RWPE2 (cell line): ENCODE measurements around the gene ZFPM1.

Experiments used
- ATAC-seq: fragments of 200-7000 bp; cut with Tn5 transposase; 3 replicates; pipeline ENCODE4 v1.9.1; 2021; ENCODE audit warnings: low read depth
- DNase-seq: peaks from one replicate; pipeline ENCODE4 v3.0.0-alpha.2; 2020; ENCODE audit warnings: low spot score
- H3K27ac ChIP-seq: fragments of 450-650 bp; 2 replicates; pipeline ENCODE4 v1.5.1; 2017; ENCODE audit warnings: mild to moderate bottlenecking; ENCODE audit not compliant: poor library complexity, severe bottlenecking
- H3K27me3 ChIP-seq: fragments of 250-450 bp; sonication (Bioruptor Pico); 2 replicates; pipeline ENCODE4 v1.5.1; 2021; ENCODE audit warnings: mild to moderate bottlenecking, moderate library complexity; ENCODE audit not compliant: insufficient read depth, poor library complexity, severe bottlenecking
- H3K36me3 ChIP-seq: fragments of 250-450 bp; sonication (Bioruptor Pico); 2 replicates; pipeline ENCODE4 v1.5.1; 2020; ENCODE audit warnings: low read depth, mild to moderate bottlenecking, moderate library complexity
- H3K4me1 ChIP-seq: fragments of 250-450 bp; sonication (Bioruptor Pico); 2 replicates; pipeline ENCODE4 v1.5.1; 2021; ENCODE audit warnings: mild to moderate bottlenecking, moderate library complexity; ENCODE audit not compliant: insufficient read depth, poor library complexity, severe bottlenecking
- H3K4me3 ChIP-seq: fragments of 250-450 bp; sonication (Bioruptor Pico); 2 replicates; pipeline ENCODE4 v1.5.1; 2021; ENCODE audit warnings: mild to moderate bottlenecking, moderate library complexity; ENCODE audit not compliant: severe bottlenecking
- H3K9me3 ChIP-seq: fragments of 250-450 bp; sonication (Bioruptor Pico); 2 replicates; pipeline ENCODE4 v1.5.1; 2021; ENCODE audit warnings: mild to moderate bottlenecking, moderate library complexity; ENCODE audit not compliant: severe bottlenecking
- TF ChIP-seq, protein P1 (sequence below): fragments of 450-650 bp; IDR thresholded peaks from one replicate; pipeline ENCODE4 v1.5.1; 2017; ENCODE audit warnings: mild to moderate bottlenecking, moderate library complexity; ENCODE audit not compliant: poor library complexity, severe bottlenecking

Gene ZFPM1

DNA sequence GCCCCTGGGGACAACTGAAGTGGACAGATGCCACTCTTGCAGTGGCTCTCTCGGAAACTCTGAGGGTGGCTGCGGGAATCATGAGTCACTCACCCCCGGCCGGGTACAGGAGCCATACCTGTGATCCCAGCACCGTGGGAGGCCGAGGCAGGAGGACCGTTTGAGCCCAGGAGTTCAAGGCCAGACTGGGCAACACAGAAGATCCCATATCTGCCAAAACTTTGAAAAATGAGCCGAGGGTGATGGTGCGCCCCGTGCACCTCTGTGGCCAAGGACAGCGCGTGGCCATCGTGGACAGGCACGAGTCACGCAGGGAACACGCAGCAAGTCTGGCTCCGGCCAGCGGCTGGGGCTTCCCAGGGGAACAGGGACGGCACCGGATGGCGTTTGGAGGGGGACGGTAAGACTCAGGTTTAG lies 75.8 kb downstream of the ZFPM1 start:
- H3K4me1 ChIP-seq = no peaks in the 10 kb centered on the region
- no peak overlapping the region for H3K27ac ChIP-seq
- TF ChIP-seq, protein P1, sequence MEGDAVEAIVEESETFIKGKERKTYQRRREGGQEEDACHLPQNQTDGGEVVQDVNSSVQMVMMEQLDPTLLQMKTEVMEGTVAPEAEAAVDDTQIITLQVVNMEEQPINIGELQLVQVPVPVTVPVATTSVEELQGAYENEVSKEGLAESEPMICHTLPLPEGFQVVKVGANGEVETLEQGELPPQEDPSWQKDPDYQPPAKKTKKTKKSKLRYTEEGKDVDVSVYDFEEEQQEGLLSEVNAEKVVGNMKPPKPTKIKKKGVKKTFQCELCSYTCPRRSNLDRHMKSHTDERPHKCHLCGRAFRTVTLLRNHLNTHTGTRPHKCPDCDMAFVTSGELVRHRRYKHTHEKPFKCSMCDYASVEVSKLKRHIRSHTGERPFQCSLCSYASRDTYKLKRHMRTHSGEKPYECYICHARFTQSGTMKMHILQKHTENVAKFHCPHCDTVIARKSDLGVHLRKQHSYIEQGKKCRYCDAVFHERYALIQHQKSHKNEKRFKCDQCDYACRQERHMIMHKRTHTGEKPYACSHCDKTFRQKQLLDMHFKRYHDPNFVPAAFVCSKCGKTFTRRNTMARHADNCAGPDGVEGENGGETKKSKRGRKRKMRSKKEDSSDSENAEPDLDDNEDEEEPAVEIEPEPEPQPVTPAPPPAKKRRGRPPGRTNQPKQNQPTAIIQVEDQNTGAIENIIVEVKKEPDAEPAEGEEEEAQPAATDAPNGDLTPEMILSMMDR = no peak
- H3K36me3 ChIP-seq = no peaks in the 10 kb centered on the region
- H3K9me3 ChIP-seq = no peaks in the 10 kb centered on the region
- ATAC-seq = no peak
- no peak for DNase-seq
- no peaks in the 10 kb centered on the region for H3K27me3 ChIP-seq
- H3K4me3 ChIP-seq = no peak overlapping the region

DNA sequence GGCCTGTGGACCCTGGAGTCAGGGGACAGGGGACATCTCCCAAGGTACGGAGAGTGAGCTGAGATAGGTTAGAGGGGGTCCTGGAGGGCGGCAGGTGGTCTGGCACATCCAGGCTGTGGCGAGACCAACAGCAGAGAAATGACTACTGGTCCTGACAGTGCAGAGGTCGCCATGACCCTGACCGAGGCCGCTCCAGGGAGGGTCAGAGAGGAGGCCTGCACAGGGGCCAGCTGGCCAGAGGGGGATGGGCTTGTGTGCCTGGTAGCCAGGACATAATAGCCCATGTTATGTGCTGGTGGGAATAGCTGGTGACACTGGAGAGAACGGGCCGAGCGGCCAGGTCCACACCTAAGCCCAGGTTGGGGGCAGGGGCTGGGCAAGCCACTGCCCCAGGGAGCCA lies 76.5 kb downstream of the ZFPM1 start:
- Histone ChIP-seq H3K4me3 (no peak overlapping the region), H3K27ac (no peak overlapping the region), H3K9me3 (no peaks in the 10 kb centered on the region), H3K27me3 (no peaks in the 10 kb centered on the region), H3K4me1 (no peaks in the 10 kb centered on the region), H3K36me3 (no peaks in the 10 kb centered on the region)
- TF ChIP-seq, protein P1 = no peak
- DNase-seq = no peak
- ATAC-seq = no peak

DNA sequence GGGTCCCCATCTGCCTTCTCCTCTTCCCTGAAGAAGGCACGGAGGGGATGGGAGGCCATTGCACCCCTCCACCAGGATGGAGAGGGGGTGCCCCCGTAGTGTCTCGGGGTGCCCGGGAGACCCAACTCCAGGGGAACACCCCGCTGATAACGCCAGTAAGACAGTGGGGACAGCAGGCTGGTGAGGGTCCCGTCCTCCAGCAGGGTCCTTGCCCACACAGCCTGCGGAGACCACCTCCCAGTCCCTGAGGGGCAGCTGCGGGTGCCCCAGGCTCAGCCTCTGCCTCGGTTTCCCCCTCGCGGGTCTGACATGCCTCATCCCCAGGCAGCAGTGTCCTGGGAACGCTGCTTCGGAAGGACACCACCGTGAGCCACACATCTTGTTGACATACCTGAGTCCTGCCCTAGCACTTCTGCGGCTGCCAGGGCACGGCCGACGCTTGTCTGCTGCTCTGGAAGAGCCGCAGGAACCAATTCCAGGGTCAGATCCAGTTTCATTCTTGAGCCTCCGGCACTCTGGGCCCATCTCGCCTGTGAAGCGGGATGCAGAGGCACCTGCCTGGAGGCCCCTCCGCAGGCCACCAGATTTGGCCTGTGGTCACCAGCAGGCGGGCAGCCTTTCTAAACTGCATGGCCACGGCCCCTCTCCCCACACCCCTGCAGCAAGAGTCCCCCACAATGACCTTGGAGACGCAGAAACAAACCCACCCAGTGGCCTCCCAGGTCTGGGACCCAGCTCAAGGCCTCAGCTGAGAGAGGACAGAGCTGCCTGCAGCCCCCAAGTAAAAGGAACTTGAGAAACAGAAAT lies 77.2 kb downstream of the ZFPM1 start:
- no peak for ATAC-seq
- Histone ChIP-seq H3K27me3 (no peaks in the 10 kb centered on the region), H3K4me1 (no peaks in the 10 kb centered on the region), H3K4me3 (no peak overlapping the region), H3K36me3 (no peaks in the 10 kb centered on the region), H3K9me3 (no peaks in the 10 kb centered on the region), H3K27ac (no peak overlapping the region)
- TF ChIP-seq, protein P1 = no peak
- no peak for DNase-seq

DNA sequence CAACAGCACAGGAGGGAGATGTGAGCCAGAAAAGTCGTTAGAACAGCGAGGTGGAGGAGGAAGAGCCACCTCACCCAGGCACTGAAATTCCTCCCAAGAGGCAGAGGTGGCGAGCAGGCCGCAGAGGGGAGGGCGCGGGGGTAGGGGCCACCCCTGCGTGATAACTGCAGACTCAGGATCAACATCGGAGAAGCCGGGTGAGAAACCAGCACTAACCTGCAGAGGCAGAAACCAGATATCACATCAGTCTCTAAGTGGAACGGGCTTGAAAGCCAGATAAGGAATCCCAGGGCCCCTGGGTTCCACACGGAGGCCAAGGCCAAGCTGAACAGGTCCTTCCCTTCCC lies 77.8 kb downstream of the ZFPM1 start:
- no peaks in the 10 kb centered on the region for H3K36me3 ChIP-seq

DNA sequence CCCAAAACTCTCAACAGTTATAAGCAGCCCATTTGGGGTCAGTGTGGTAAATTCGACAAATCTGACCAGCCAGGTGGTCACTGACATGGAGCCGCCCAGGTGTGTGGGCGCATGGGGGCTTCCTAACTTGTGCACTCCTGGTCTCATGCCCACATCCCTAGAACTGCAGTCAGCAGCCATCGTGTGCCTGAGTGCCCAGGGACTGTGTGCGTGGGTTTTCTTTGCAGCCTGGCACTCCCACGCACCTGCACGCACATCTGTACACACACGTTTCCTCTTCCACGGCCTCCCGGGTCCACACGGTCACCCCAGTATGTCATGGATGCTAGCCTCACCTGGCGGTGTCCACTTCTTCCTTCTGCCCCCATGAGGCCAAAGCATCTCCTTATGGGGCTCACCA lies 78.3 kb downstream of the ZFPM1 start:
- DNase-seq (no peak), ATAC-seq (no peak)
- Histone ChIP-seq H3K9me3 (no peaks in the 10 kb centered on the region), H3K27ac (no peak overlapping the region), H3K27me3 (no peaks in the 10 kb centered on the region), H3K4me3 (no peak overlapping the region), H3K36me3 (no peaks in the 10 kb centered on the region), H3K4me1 (no peaks in the 10 kb centered on the region)
- TF ChIP-seq, protein P1 = no peak

More for the DNA sequence above, 77.8 kb downstream of the ZFPM1 start:
- no peak overlapping the region for H3K4me3 ChIP-seq
- no peaks in the 10 kb centered on the region for H3K9me3 ChIP-seq
- DNase-seq (no peak), ATAC-seq (no peak)
- TF ChIP-seq, protein P1 = no peak
- no peaks in the 10 kb centered on the region for H3K27me3 ChIP-seq
- no peak overlapping the region for H3K27ac ChIP-seq
- H3K4me1 ChIP-seq = no peaks in the 10 kb centered on the region
